GM19324 (cell line): Measurements from ENCODE around the gene RAC2.

Experiments
- ATAC-seq: cut with Tn5 transposase; IDR thresholded peaks from one replicate; pipeline ENCODE4 v1.9.1; 2021; ENCODE audit warnings: mild to moderate bottlenecking, moderate library complexity; ENCODE audit not compliant: unreplicated experiment, low FRiP score

The RAC2 gene

DNA sequence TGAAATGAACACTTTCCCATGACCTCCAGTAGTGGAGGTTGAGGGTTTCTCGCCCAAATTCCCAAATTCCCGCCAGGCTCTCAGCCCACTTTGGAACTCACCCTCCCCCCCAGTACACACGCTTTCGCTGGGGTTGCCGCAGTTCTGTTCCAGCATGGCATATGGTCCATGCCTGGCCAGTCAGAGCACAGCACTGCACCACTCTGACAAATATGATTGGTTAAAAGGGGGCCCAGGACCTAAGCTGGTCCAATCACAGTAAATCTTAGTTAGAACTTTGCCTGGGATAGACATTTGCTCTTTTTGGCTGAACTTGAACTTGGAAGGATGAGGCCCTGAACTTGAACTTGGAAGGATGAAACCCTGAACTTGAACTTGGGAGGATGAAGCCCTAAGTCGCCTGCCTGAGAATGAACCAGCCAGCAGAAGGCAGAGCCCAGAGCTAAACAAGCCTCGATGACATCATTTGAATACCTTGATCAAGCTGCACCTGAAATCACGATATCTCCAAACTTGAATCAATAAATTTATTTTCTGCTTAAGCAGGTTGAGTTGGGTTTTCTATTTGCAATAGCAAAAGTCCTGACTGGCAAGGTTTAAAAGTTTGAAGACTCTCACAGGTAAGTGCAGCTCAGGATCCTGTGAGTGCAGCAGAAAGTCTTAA, 19.2 kb downstream of the RAC2 start:
- ATAC-seq, result no peak

GRCh38 chr22:37223965-37224551, 20.0 kb downstream of the RAC2 start:
- no peak for ATAC-seq

- ATAC-seq, result no peak
These were observed 21.6 kb downstream of the RAC2 start for GRCh38 chr22:37222440-37222971.

GRCh38 chr22:37221424-37222333, 22.4 kb downstream of the RAC2 start:
- no peak for ATAC-seq

DNA sequence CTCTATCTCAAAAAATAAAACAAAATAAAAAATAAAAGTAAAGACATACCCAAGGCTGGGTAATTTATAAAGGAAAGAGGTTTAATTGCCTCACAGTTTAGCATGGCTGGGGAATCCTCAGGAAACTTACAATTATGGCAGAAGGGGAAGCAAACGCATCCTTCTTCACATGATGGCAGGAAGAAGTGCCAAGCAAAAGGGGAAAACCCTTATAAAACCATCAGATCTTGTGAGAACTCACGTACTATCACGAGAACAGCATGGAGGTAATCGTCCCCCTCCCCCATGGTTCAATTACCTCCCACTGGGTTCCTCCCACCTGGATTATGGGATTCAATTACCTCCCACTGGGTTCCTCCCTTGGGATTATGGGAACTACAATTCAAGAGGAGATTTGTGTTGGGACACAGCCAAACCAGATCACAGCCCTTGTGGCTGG, 23.5 kb downstream of the RAC2 start:
- ATAC-seq, result no peak

DNA sequence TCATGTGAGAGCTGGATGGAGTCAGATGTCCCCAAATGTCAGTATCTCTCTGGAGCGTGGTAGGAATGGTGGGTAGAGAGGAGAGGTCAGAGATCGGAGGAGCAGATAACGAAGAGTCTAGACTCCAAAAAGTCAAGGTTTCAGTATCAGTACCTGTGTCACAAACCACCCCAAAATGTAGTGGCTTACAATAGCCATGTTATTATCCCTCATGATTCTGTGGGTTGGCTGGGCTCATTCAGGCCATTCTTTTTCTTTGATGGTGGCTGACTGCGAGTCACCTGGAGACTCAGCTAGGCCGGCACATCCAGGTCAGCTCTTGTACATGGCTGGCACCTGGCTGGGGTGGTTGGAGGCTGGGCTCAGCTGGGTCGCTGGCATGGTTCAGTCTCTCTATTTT, 24.5 kb downstream of the RAC2 start:
- ATAC-seq, result peak; percentile 9

GRCh38 chr22:37218771-37219411, 25.2 kb downstream of the RAC2 start:
- ATAC-seq, result peak; percentile 81

GRCh38 chr22:37218399-37218770, 25.7 kb downstream of the RAC2 start:
- no peak for ATAC-seq

GRCh38 chr22:37215890-37216289, 28.2 kb downstream of the RAC2 start:
- ATAC-seq, result no peak

- ATAC-seq, result no peak
These were observed 29.4 kb downstream of the RAC2 start for GRCh38 chr22:37214731-37215030.

DNA sequence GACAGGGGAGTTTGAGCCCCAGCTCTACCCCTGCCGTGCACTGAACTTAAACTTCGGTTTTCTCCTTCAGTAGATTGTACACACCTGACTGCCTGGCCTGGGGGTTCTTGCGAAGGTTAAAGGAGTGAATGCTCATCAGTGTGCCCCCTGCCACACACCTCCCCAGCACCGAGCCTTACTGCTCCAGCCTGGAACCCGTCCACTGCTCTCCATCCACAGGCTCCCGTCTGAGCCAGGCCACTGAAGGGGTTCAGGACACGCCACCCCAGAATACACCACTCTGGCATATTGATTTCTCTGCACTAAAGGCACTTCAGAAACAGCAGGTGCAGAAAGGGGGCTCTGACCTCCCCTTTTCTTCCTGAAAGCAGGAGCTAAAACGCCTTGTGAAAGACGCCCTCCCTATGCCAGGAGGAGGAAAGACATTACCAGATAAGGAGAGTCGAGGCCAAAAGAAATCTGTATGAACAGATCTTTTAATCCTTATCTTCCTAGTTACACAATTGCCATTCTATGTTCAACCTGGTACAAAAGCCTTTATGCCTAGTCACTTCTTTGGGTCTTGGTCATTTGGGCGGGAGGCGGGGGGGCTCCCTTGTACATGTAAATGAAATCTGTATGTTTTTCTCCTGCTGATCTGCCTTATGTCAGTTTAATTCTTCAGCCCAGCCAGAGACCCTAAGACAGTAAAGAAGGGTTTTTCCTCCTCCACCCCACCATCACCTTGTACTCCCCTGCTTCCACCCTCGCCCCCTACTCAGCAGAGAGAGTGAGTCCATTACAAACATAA, 29.9 kb downstream of the RAC2 start:
- ATAC-seq, result no peak

GRCh38 chr22:37213218-37213855, 30.7 kb downstream of the RAC2 start:
- ATAC-seq, result no peak

- no peak for ATAC-seq
These were observed 31.7 kb downstream of the RAC2 start, which contains the start of gene SSTR3 for GRCh38 chr22:37212174-37212906. Gene SSTR3, minus strand, starts transcription at chr22:37212477. Its CDS starts 4,674 bp downstream, at chr22:37207803.

GRCh38 chr22:37211866-37212173, 32.2 kb downstream of the RAC2 start:
- no peak for ATAC-seq

- no peak for ATAC-seq
These were observed 32.8 kb downstream of the RAC2 start for GRCh38 chr22:37211075-37211865.

- ATAC-seq, result no peak
These were observed 33.8 kb downstream of the RAC2 start for GRCh38 chr22:37210041-37210803.

DNA sequence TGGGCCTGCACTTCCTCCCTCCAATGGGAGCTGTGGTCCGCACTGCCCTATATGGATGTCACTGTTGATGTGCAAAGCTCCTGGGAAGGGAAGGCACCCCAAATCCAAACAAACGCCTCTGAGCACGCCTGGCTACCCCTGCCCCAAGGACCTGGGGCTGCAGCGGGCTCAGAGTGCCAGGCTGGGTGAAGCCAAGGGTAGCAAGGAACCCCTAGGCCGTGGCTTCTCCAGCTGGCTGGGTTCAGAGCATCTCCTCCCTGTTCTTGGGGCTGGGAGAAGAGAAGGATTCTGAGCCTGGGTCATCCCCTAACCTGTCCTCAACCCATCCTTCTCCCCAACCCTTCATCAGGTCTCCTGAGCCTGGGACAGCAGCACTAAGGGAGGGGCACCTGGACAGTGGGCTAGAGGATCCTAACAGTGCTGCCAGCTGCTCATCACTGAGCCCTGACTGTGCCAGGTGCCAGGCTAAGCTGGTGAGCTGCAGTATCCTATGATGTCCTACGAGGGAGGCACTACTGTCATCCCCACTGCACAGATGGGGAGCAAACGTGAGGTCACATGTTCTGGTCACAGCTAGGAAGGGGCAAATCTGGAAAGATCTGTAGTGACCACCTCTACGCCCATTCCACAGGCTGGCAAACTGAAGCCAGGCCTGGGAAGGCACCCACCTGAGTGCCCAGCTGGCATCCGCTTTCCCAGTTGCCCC, 34.8 kb downstream of the RAC2 start:
- ATAC-seq, result no peak
